ENCODE data around the gene HNRNPUL1. TPM values are rescaled to one million over a fixed set of nuclear protein-coding genes. Genes with fewer than 3 reads are reported as not detected.
A peak's percentile ranks its signal among the peaks of the same experiment; 100 is the strongest.

Gene HNRNPUL1
- total and polyA plus RNA-seq, 2 of the 8 experiments (the other 6 are each of a cell fraction or from before 2014, with no cell fraction given), result 99.5 to 264 TPM

- peak overlapping the region; percentile 31; the same call in 1 of the 2 replicates for H2BK15ac ChIP-seq (ENCODE audit: low read length)
- H3K79me2 ChIP-seq (ENCODE audit: control insufficient read depth in 1 of 2, insufficient read depth in 2 of 2, low read length in 2 of 2), result no peaks in the 10 kb centered on the region
- H3K23me2 ChIP-seq (ENCODE audit: low read depth, low read length), result peaks cover 13% of the 10 kb centered on the region
- no peak overlapping the region for H2BK120ac ChIP-seq (replicated peaks; ENCODE audit: low read depth, low read length)
- H3K4me2 ChIP-seq (ENCODE audit: insufficient read depth in 1 of 2, low read depth in 2 of 2, low read length in 2 of 2), result no peak overlapping the region
- peaks cover 3 to 19% of the 10 kb centered on the region in 2 experiments for H4K20me1 ChIP-seq (replicated peaks in 1 of 2; ENCODE audit: control insufficient read depth in 1 of 2, insufficient read depth in 2 of 2, low read length in 2 of 2)
- POLR2A ChIA-PET (ENCODE audit: partially characterized antibody), result interaction anchor here (0.5 to 12.6 kb wide), 7 partner anchors 13 to 142 kb away, joined by 3 to 137 read pairs (median 4); partner anchors contain the start of genes CCDC97 and HNRNPUL1
- no peak overlapping the region for H4K91ac ChIP-seq (replicated peaks; ENCODE audit: insufficient read length, low read length)
- no peak overlapping the region for H2BK20ac ChIP-seq (ENCODE audit: low read length)
- 0 out of 2 replicates have a peak overlapping the region, but pooled peaks have one; percentile 39 for H2BK5ac ChIP-seq (ENCODE audit: low read depth, low read length)
- H2AK5ac ChIP-seq (ENCODE audit: low read depth, low read length), result no peak overlapping the region
- WGBS, 2 experiments (ENCODE audit: extremely low coverage in 1 of 2, insufficient coverage in 1 of 2, insufficient read length in 1 of 2, insufficient replicate concordance in 2 of 2, low coverage in 1 of 2, low lambda C conversion rate in 2 of 2, missing lambda C conversion rate in 1 of 2), result 65% methylated on average over 10 of the region's 10 CpGs; no CpG with 5 or more reads in 1 of the 2 experiments
- H3K79me1 ChIP-seq (ENCODE audit: low read depth, low read length), result no peaks in the 10 kb centered on the region; the same call in 1 of the 2 replicates
- H3K9ac ChIP-seq (replicated peaks in 1 of 4; ENCODE audit: extremely low read depth in 1 of 4, low read depth in 3 of 4, low read length in 3 of 4), result no peak overlapping the region; a peak in 1 of 7 replicates
- peak overlapping the region; percentile 17; the same call in 1 of the 2 replicates for H3K27ac ChIP-seq (ENCODE audit: low read depth, low read length)
- no peak overlapping the region for H3K14ac ChIP-seq (ENCODE audit: insufficient read length)
- no peak overlapping the region for H3K18ac ChIP-seq (ENCODE audit: extremely low read depth, low read length)
- no peak overlapping the region for H3K23ac ChIP-seq (ENCODE audit: insufficient read length)
- no peaks in the 10 kb centered on the region for H3K9me3 ChIP-seq (ENCODE audit: insufficient read depth in 2 of 2, low read depth in 1 of 2, low read length in 1 of 2)
- FAIRE-seq, result peak; percentile 78
- peaks cover 9 to 24% (median 14%) of the 10 kb centered on the region in 4 experiments; a peak in 6 of 8 replicates for H3K36me3 ChIP-seq (ENCODE audit: control insufficient read depth in 2 of 4, insufficient read depth in 4 of 4, low read length in 3 of 4)
- no peak overlapping the region for H4K8ac ChIP-seq (ENCODE audit: extremely low read depth, insufficient read depth, low read length)
- H4K5ac ChIP-seq (ENCODE audit: insufficient read length, low read depth, low read length), result no peak overlapping the region
- DNase-seq (ENCODE audit: low read depth in 1 of 2, low spot score in 2 of 2), result peak; percentile 70 to 80
- CTCF ChIA-PET (ENCODE audit: partially characterized antibody), result interaction anchor here (0.7 to 2.5 kb wide), 20 partner anchors 9 to 238 kb away, joined by 3 to 15 read pairs (median 4); partner anchors contain the start of genes AXL, B9D2 and TGFB1
- H3K4me1 ChIP-seq (replicated peaks in 1 of 4; ENCODE audit: control insufficient read depth in 3 of 4, insufficient read depth in 4 of 4, low read length in 3 of 4), result peaks cover 12 to 27% (median 13%) of the 10 kb centered on the region in 4 experiments
- H2AFZ ChIP-seq (ENCODE audit: low read length), result no peak overlapping the region
- no peak overlapping the region for H3K4ac ChIP-seq (replicated peaks; ENCODE audit: insufficient read length, low read depth, low read length)
- H3K56ac ChIP-seq (replicated peaks; ENCODE audit: insufficient read length, low read depth, low read length), result no peak overlapping the region
- no peak overlapping the region for H2BK12ac ChIP-seq (ENCODE audit: low read depth, low read length)
- no peak overlapping the region for H3K4me3 ChIP-seq (ENCODE audit: extremely low read depth in 1 of 4, insufficient read depth in 2 of 4, low read depth in 3 of 4, low read length in 4 of 4)
- H3K27me3 ChIP-seq (replicated peaks in 1 of 4; ENCODE audit: control insufficient read depth in 3 of 4, extremely low read depth in 1 of 4, insufficient read depth in 3 of 4, low read length in 3 of 4), result peaks cover 0 to 6% (median 0%) of the 10 kb centered on the region in 4 experiments; a peak in 2 of 7 replicates
- TF ChIP-seq HDAC2 (IDR thresholded peaks at IDR 0.05; ENCODE audit: borderline replicate concordance in 1 of 2, low read depth in 2 of 2, low read length in 2 of 2), result 0 out of 4 replicates have a peak, but pooled peaks have one; percentile 23 to 39
- TF ChIP-seq RAD21 (IDR thresholded peaks at IDR 0.05 in 1 of 2, conservative IDR thresholded peaks at IDR 0.05 in 1 of 2; ENCODE audit: low read depth in 2 of 2, low read length in 2 of 2), result peak; percentile 42 to 54; a peak in 3 of 4 replicates
- TF ChIP-seq POLR2A (IDR thresholded peaks at IDR 0.05; ENCODE audit: control extremely low read depth in 1 of 2, low read depth in 2 of 2, low read length in 2 of 2), result no peak
- TF ChIP-seq CTBP2 (IDR thresholded peaks at IDR 0.05; ENCODE audit: borderline replicate concordance, insufficient read depth, insufficient read length, low read length), result no peak
- TF ChIP-seq MAX (IDR thresholded peaks at IDR 0.05), result peak; percentile 28; the same call in 1 of the 2 replicates
- peak in 1 of 2 experiments; percentile 96; a peak in 2 of 4 replicates for TF ChIP-seq SIN3A (conservative IDR thresholded peaks at IDR 0.05 in 1 of 2, IDR thresholded peaks at IDR 0.05 in 1 of 2; ENCODE audit: low read depth in 1 of 2, low read length in 2 of 2)
- no peak for TF ChIP-seq BCL11A (IDR thresholded peaks at IDR 0.05; ENCODE audit: low read depth in 2 of 2, low read length in 2 of 2)
Measured at GRCh38 chr19:41321600-41322270, 57.6 kb downstream of the HNRNPUL1 start.
